HFF-Myc (cell line): ENCODE measurements around the gene PRKCB.

Experiments
- DNase-seq: peaks from one replicate; pipeline ENCODE4 v3.0.0-alpha.2; 2011; ENCODE audit warnings: low read depth; ENCODE audit errors: extremely low read depth
- H3K4me3 ChIP-seq: replicated peaks from 2 replicates; pipeline ENCODE4 v1.5.1; 2011; ENCODE audit warnings: low read depth, mild to moderate bottlenecking, control low read depth, low read length
- TF ChIP-seq, protein P1 (sequence below): IDR thresholded peaks from 2 replicates; pipeline ENCODE4 v1.5.1; 2012; ENCODE audit warnings: mild to moderate bottlenecking, low read depth, low read length, control low read depth; ENCODE audit errors: missing control alignments

The PRKCB gene

DNA sequence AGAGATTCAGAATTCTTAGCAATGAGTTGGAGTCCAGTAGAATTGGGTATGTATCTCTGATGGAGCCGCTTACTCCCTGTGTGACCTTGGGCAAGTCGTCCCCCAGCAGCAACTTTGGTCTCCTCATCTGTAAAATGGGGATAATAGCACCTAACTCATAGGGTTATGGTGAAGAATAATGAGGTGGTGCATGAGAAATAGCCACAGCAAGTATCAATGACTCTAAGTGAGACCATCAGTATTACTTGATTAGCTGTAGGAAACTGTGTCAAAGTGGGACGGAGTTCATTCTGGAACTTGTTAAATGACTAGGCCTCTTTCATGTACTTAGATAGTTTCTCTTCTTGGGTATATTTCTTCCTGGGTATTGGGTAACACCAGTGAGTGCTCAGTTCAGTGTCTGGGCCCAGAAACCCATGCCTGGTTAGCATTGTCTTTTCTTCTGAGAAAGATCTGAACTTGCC is 6.4 kb downstream of the PRKCB start:
- no peak overlapping the region for H3K4me3 ChIP-seq
- TF ChIP-seq, protein P1, sequence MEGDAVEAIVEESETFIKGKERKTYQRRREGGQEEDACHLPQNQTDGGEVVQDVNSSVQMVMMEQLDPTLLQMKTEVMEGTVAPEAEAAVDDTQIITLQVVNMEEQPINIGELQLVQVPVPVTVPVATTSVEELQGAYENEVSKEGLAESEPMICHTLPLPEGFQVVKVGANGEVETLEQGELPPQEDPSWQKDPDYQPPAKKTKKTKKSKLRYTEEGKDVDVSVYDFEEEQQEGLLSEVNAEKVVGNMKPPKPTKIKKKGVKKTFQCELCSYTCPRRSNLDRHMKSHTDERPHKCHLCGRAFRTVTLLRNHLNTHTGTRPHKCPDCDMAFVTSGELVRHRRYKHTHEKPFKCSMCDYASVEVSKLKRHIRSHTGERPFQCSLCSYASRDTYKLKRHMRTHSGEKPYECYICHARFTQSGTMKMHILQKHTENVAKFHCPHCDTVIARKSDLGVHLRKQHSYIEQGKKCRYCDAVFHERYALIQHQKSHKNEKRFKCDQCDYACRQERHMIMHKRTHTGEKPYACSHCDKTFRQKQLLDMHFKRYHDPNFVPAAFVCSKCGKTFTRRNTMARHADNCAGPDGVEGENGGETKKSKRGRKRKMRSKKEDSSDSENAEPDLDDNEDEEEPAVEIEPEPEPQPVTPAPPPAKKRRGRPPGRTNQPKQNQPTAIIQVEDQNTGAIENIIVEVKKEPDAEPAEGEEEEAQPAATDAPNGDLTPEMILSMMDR = no peak

DNA sequence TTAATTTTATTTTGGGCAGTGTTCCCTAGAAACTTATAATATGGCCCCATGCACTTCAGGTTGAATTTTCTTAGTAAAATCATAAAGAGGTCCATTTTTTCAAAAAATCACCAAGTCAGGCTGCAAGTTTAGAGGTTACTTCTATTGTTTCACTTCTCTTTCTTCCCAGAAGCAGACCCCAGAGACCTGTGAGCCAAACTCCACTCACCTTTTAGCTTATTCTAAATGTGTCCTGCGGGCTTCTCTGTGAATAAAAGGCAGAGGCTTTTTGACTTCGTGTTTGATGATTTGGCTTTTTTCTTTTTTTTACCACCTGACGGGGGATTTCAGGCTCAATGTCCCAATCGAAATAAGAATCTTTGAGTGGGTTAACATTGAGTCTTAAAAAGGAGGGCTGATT is 7.4 kb downstream of the PRKCB start:
- no peak overlapping the region for H3K4me3 ChIP-seq
- no peak for DNase-seq
- TF ChIP-seq, protein P1 = no peak

More for the DNA sequence above, 6.4 kb downstream of the PRKCB start:
- no peak for DNase-seq

DNA sequence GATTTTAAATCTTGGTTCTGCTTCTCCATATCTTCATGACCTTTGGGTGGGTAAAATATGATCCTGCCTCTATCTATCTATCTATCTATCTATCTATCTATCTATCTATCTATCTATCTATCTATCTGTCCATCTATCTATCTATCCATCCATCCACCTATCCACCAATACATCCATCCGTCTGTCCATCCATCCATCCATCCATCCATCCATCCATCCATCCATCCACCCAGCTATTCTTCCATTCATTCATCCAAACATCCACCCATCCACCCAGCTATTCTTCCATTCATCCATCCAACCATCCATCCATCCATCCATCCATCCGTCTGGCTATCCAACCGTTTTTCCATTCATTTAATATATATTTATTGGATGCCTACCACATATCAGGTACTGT is 11.5 kb downstream of the PRKCB start:
- DNase-seq = no peak
- TF ChIP-seq, protein P1 = no peak
- no peak overlapping the region for H3K4me3 ChIP-seq

DNA sequence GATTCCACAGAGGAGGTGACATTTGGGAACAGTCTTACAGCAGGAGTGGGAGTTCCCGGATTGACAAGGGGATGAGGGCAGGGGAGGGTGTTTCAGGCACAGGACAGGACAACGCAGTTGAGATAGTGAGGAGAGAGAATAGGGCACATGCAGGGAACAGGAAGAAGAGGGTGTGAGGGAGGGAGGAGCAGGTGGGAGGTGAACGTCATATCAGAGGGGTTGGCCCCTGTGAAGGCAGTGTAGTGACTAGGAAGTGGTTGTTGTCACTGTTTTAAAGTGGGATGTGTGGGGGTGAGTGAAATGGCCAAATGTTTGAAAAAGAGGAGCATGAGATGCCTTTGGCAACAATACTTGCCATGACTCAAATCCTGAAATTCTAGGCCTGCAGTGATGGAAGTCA is 12.2 kb downstream of the PRKCB start:
- TF ChIP-seq, protein P1 = no peak
- DNase-seq = no peak
- no peak overlapping the region for H3K4me3 ChIP-seq

DNA sequence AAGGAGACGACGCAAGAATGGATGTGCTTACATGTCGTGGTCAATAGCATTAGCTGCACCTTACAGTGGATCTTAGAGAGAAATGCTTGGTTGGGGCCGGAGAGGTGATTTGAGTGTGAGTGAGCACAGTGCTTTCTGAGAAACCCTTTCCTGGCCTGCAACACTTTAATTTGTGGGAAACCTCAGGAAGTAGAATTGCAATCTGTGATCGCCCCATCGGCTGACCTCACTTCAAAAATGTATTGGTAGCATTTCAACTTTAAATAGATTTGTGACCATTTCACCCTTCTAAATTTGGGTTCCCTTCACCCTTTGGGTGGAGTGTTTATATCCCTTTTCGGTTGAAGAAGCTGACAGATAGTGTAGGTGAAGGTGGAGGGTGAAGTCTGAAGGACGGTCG is 13.2 kb downstream of the PRKCB start:
- TF ChIP-seq, protein P1 = no peak
- H3K4me3 ChIP-seq = no peak overlapping the region
- no peak for DNase-seq

DNA sequence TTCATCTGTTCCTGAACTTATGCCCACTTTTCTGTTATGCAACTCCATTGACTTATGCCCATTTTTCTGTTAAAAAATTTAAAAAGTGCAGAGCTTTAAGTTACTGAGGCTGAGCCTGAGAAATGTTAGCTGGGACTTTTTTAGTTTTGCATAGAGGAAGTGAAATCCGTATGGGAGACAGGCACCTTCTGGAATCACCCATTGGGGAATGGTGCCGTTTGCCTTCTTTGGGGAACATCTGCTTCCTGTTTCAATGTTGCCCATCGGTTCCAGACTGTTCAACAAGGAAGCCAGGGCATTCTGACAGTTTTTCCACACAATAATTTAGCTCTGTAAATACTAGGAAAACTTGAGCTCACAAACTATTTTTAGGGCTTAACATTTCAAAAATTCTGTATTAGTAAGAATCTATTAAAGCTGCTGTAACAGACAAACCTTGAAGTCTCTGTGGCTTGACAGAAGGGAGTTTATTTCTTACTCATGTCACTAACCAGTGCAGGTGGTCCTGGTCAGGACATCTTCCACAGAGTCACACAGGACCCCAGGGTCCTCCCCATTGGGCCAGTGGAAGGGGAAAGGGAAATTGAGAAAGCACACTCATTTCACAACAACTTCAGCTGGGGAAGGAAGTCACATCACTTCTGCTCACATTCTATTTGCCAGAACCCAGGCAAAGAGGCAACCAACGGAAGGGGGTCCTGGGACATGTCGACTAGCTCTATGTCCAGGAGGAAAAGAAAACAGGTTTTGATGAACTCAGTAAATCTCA is 17.2 kb downstream of the PRKCB start:
- no peak for DNase-seq
- no peak overlapping the region for H3K4me3 ChIP-seq
- TF ChIP-seq, protein P1 = no peak
